WTC11 (cell line): Measurements from ENCODE around the gene CDCP1. TPM values are rescaled to one million over a fixed set of nuclear protein-coding genes. Genes with fewer than 3 reads are reported as not detected.

ENCODE experiments used
- ATF1 ChIP-seq: sonication (generic); formaldehyde crosslinking; IDR thresholded peaks from 2 replicates; pipeline ENCODE4 v1.8.1; 2023; ENCODE audit warnings: mild to moderate bottlenecking, moderate library complexity, missing genetic modification reagents
- ATF3 ChIP-seq: sonication (generic); formaldehyde crosslinking; conservative IDR thresholded peaks from 2 replicates; pipeline ENCODE4 v1.8.1; 2022; ENCODE audit warnings: mild to moderate bottlenecking, missing genetic modification reagents
- E2F1 ChIP-seq: sonication (generic); formaldehyde crosslinking; IDR thresholded peaks from 2 replicates; pipeline ENCODE4 v1.8.0; 2022; ENCODE audit warnings: mild to moderate bottlenecking, missing genetic modification reagents
- E2F5 ChIP-seq: sonication (generic); formaldehyde crosslinking; IDR thresholded peaks from 2 replicates; pipeline ENCODE4 v1.8.1; 2022; ENCODE audit warnings: mild to moderate bottlenecking, moderate library complexity, missing genetic modification reagents
- ELF4 ChIP-seq: sonication (generic); formaldehyde crosslinking; IDR thresholded peaks from 2 replicates; pipeline ENCODE4 v1.8.1; 2022; ENCODE audit warnings: low read depth, mild to moderate bottlenecking, moderate library complexity, missing genetic modification reagents
- ETV6 ChIP-seq: sonication (generic); formaldehyde crosslinking; IDR thresholded peaks from 2 replicates; pipeline ENCODE4 v1.8.1; 2022; ENCODE audit warnings: mild to moderate bottlenecking, missing genetic modification reagents
- FOXK1 ChIP-seq: sonication (generic); formaldehyde crosslinking; IDR thresholded peaks from 2 replicates; pipeline ENCODE4 v1.8.0; 2022; ENCODE audit warnings: mild to moderate bottlenecking, moderate library complexity, missing genetic modification reagents
- FOXP1 ChIP-seq: sonication (generic); formaldehyde crosslinking; IDR thresholded peaks from 2 replicates; pipeline ENCODE4 v1.8.0; 2022; ENCODE audit warnings: missing genetic modification reagents, mild to moderate bottlenecking, moderate library complexity, borderline replicate concordance
- FOXP4 ChIP-seq: sonication (generic); formaldehyde crosslinking; IDR thresholded peaks from 2 replicates; pipeline ENCODE4 v1.8.0; 2022; ENCODE audit warnings: mild to moderate bottlenecking, missing genetic modification reagents
- GABPB1 ChIP-seq: sonication (generic); formaldehyde crosslinking; IDR thresholded peaks from 2 replicates; pipeline ENCODE4 v1.8.1; 2023; ENCODE audit warnings: mild to moderate bottlenecking, missing genetic modification reagents
- MYBL2 ChIP-seq: sonication (generic); formaldehyde crosslinking; IDR thresholded peaks from 2 replicates; pipeline ENCODE4 v1.8.1; 2023; ENCODE audit warnings: mild to moderate bottlenecking, moderate library complexity, missing genetic modification reagents
- NFYB ChIP-seq: sonication (generic); formaldehyde crosslinking; conservative IDR thresholded peaks from 2 replicates; pipeline ENCODE4 v1.8.0; 2022; ENCODE audit warnings: low read depth, missing genetic modification reagents
- NR2C2 ChIP-seq: sonication (generic); formaldehyde crosslinking; IDR thresholded peaks from 2 replicates; pipeline ENCODE4 v1.8.0; 2022; ENCODE audit warnings: mild to moderate bottlenecking, missing genetic modification reagents
- PREB ChIP-seq: sonication (generic); formaldehyde crosslinking; IDR thresholded peaks from 2 replicates; pipeline ENCODE4 v1.8.1; 2022; ENCODE audit warnings: mild to moderate bottlenecking, missing genetic modification reagents, moderate library complexity, borderline replicate concordance
- SP1 ChIP-seq: sonication (generic); formaldehyde crosslinking; conservative IDR thresholded peaks from 2 replicates; pipeline ENCODE4 v1.8.1; 2022; ENCODE audit warnings: missing genetic modification reagents
- STAT6 ChIP-seq: sonication (generic); formaldehyde crosslinking; conservative IDR thresholded peaks from 2 replicates; pipeline ENCODE4 v1.8.1; 2023; ENCODE audit warnings: mild to moderate bottlenecking, low read depth, missing genetic modification reagents, moderate library complexity
- TP53 ChIP-seq: sonication (generic); formaldehyde crosslinking; IDR thresholded peaks from 2 replicates; pipeline ENCODE4 v1.8.1; 2023; ENCODE audit warnings: mild to moderate bottlenecking, missing genetic modification reagents
- USF1 ChIP-seq: sonication (generic); formaldehyde crosslinking; IDR thresholded peaks from 2 replicates; pipeline ENCODE4 v1.8.0; 2022; ENCODE audit warnings: mild to moderate bottlenecking, missing genetic modification reagents
- ZNF396 ChIP-seq: fragments of 250-450 bp; sonication (Bioruptor Pico); IDR thresholded peaks from 2 replicates; pipeline ENCODE4 v1.8.0; 2021; ENCODE audit warnings: mild to moderate bottlenecking, moderate library complexity, borderline replicate concordance
- total RNA-seq: library from RNA; stranded (reverse); gene quantifications from 3 replicates; pipeline ENCODE4 v1.2.3, GENCODE V29; 2021

CDCP1 gene
- total RNA-seq, 1 experiment from 2014 or later = 14.6 TPM

GRCh38 chr3:45145681-45146614, at the start of gene CDCP1 (continued):
- TF ChIP-seq MYBL2 (CRISPR knock-in tag) = peak; percentile 87; the same call in 1 of the 2 replicates
- peak; percentile 23; the same call in 1 of the 2 replicates for TF ChIP-seq FOXP4 (CRISPR knock-in tag)
- TF ChIP-seq FOXK1 (CRISPR knock-in tag) = peak; percentile 31
- TF ChIP-seq SP1 = peak; percentile 63
- TF ChIP-seq STAT6 (CRISPR knock-in tag) = no peak
- 0 out of 2 replicates have a peak, but pooled peaks have one; percentile 57 for TF ChIP-seq ATF3
- TF ChIP-seq PREB (CRISPR knock-in tag) = no peak
- 0 out of 2 replicates have a peak, but pooled peaks have one; percentile 22 for TF ChIP-seq ELF4 (CRISPR knock-in tag)
- TF ChIP-seq TP53 (CRISPR knock-in tag) = no peak
- peak; percentile 74 for TF ChIP-seq E2F1 (CRISPR knock-in tag)
- TF ChIP-seq ATF1 = 0 out of 2 replicates have a peak, but pooled peaks have one; percentile 23
- TF ChIP-seq ZNF396 (CRISPR knock-in tag) = no peak
- TF ChIP-seq NFYB = 0 out of 2 replicates have a peak, but pooled peaks have one; percentile 19
- 0 out of 2 replicates have a peak, but pooled peaks have one; percentile 28 for TF ChIP-seq NR2C2 (CRISPR knock-in tag)
- TF ChIP-seq USF1 (CRISPR knock-in tag) = peak; percentile 50; the same call in 1 of the 2 replicates
- TF ChIP-seq FOXP1 (CRISPR knock-in tag) = peak; percentile 94
- TF ChIP-seq GABPB1 (CRISPR knock-in tag) = no peak
- TF ChIP-seq ETV6 (CRISPR knock-in tag) = no peak; the same call in 1 of the 2 replicates
- 0 out of 2 replicates have a peak, but pooled peaks have one; percentile 71 for TF ChIP-seq E2F5 (CRISPR knock-in tag)
